ENCODE results near the gene PLEKHD1.

The PLEKHD1 gene

DNA sequence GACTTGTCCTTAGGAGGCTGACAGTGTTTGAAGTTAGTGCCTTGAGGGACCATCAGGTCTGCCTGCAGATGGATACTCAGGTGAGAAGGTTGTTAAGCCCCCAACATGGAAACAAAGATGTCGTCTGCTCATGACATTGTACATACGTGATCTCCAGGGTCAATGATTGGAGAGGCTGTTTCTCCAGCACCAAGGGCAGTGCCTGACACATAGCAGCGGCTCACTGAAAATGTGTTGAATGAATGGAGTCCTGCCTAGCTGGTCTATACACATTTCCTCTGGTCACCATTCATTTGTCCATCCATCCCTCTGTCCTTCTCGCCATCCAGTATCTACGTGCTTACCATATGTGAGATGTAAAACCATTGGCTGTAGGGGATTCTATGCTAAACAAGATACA lies 83.0 kb downstream of the PLEKHD1 start:
- in situ Hi-C loops (cut with HindIII; ENCODE audit: low sequenced_read_pairs) = no loop called here
- H3K4me3 ChIP-seq (ENCODE audit: low read depth, low read length) = no peak overlapping the region
- no peak for DNase-seq (ENCODE audit: low read depth, low spot score)
- TF ChIP-seq, protein P1, sequence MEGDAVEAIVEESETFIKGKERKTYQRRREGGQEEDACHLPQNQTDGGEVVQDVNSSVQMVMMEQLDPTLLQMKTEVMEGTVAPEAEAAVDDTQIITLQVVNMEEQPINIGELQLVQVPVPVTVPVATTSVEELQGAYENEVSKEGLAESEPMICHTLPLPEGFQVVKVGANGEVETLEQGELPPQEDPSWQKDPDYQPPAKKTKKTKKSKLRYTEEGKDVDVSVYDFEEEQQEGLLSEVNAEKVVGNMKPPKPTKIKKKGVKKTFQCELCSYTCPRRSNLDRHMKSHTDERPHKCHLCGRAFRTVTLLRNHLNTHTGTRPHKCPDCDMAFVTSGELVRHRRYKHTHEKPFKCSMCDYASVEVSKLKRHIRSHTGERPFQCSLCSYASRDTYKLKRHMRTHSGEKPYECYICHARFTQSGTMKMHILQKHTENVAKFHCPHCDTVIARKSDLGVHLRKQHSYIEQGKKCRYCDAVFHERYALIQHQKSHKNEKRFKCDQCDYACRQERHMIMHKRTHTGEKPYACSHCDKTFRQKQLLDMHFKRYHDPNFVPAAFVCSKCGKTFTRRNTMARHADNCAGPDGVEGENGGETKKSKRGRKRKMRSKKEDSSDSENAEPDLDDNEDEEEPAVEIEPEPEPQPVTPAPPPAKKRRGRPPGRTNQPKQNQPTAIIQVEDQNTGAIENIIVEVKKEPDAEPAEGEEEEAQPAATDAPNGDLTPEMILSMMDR (IDR thresholded peaks at IDR 0.05; ENCODE audit: low read depth, low read length) = no peak

DNA sequence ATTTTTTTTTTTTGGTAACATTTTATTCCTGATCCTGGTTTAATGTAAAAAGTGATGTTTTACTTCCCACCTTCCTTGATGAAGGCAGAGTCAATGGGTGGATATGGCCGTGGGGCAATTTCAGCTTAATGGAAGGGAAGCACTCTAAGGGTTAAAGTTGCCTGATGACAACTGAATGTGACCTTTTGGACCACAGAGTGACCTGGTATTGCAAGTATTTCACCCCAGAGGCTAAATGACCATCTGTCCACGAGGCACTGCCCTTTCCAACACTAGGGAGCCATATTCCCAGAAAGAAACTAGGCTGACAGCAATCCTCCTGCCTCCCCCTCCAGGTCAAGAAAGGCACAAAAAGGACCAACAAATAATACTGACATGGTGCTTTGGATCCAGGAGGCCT lies 85.3 kb downstream of the PLEKHD1 start:
- TF ChIP-seq, protein P1 (IDR thresholded peaks at IDR 0.05; ENCODE audit: low read depth, low read length) = no peak
- no peak overlapping the region for H3K4me3 ChIP-seq (ENCODE audit: low read depth, low read length)
- DNase-seq (ENCODE audit: low read depth, low spot score) = no peak
- in situ Hi-C loops (cut with HindIII; ENCODE audit: low sequenced_read_pairs) = no loop called here

DNA sequence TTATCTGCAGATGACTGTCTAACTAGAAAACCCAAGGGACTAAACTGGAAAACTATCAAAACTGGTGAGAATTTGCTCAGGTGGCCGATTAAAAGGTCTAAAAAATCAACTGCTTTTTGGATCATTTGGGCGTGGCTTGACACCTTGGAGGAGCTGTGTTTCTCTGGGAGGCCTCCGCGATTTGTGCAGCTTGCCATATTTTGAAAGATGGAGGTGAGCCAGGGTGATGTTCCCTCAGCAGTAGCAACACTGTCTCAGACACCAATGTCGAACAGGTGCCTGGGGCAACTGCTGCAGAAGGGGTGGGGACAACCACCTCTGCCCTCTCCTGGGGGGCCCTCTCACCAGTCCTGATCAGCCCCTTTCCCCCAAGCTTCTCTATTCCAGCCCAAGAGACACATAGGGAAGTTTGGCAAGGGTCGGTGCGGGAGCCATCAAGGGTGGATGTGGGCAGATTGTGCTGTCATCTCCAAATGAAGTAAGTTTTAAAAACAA lies 86.4 kb downstream of the PLEKHD1 start:
- TF ChIP-seq, protein P1 (IDR thresholded peaks at IDR 0.05; ENCODE audit: low read depth, low read length) = no peak
- no peak for DNase-seq (ENCODE audit: low read depth, low spot score)
- H3K4me3 ChIP-seq (ENCODE audit: low read depth, low read length) = no peak overlapping the region
- in situ Hi-C loops (cut with HindIII; ENCODE audit: low sequenced_read_pairs) = no loop called here

DNA sequence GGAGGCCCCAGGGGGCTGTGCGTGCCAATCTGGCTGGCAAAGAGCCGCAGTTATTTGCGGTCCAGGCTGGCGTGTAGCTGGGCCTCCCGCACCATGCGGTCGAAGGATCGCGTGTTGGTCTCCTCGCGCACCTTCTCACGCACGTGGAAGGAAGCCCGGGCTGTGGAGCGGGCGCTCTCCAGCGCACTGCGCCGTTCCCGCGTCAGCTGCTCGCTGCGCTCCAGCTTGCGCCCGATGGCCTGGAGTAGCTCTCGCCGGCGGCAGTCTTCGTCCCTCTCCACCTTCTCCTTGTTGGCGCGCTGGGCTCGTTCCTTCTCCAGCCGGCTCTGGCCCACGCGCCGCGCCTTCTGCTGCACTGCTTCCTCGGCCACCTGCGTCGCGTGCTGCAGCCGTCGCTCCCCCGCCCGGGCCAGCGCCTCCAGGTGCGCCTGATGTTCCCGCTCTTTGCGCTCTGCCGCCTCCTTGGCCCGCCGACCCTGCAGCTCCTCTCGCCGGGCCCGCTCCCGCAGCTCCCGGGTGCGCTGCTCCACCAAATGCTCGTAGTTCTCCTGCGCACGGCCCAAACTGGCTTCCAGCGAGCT lies 87.0 kb downstream of the PLEKHD1 start:
- no peak for DNase-seq (ENCODE audit: low read depth, low spot score)

DNA sequence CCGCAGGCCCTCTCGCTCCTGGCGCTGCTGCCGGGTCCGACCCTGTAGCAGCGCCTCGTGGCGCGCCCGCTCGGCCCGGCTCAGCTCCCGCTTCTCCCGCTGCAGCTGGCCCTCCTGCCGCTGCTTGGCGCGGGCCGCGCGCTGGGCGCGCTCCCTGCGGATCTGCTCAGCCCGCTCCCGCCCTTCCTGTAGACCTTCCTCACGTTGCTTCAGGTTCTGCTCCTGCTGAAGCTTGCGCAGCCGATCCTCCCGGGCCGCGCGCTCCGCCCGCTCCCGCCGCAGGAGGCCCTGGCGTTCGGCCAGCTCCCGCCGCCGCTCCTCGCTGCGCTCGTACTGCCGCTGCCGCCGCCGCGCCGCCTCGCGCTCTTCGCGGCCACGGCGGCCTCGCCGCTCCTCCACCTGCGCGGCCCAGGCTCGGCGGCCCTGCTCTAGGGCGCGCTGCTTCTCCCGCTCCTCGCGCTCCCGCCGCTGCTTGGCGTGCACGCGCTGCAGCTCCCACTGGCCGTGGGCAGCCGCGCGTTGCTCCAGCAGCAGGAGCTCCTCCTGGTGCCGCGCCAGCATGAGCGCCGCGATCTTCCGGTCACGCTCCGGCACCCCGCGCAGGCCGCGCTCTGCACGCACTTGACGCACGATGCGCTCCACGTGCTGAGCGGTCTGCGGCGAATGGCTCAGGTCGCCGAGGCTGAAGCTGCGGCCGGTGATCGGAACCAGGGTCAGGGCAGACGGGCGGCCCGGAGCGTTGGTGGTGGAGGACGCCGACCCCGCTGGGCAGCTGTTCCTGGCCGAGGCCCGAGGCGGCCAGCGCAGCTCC lies 87.7 kb downstream of the PLEKHD1 start:
- in situ Hi-C loops (cut with HindIII; ENCODE audit: low sequenced_read_pairs) = no loop called here
- TF ChIP-seq, protein P1 (IDR thresholded peaks at IDR 0.05; ENCODE audit: low read depth, low read length) = no peak
- H3K4me3 ChIP-seq (ENCODE audit: low read depth, low read length) = no peak overlapping the region
- DNase-seq (ENCODE audit: low read depth, low spot score) = no peak

More for the DNA sequence above, 87.0 kb downstream of the PLEKHD1 start:
- H3K4me3 ChIP-seq (ENCODE audit: low read depth, low read length) = no peak overlapping the region
- TF ChIP-seq, protein P1 (IDR thresholded peaks at IDR 0.05; ENCODE audit: low read depth, low read length) = no peak
- in situ Hi-C loops (cut with HindIII; ENCODE audit: low sequenced_read_pairs) = no loop called here

DNA sequence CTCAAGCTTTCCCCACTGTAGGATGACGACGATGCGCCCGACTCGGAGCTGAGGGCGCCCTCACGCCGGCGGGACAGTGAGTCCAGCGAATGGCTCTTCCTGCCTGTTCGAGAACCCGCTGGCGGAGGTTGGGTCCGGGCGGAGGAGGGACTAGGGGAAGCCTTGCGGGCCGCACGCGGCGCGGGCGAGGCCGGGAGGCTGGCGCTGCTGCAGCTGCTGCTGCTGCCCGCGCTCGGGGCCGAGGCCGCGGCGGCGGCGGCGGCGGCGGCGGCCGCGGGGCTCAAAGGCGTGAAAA lies 88.3 kb downstream of the PLEKHD1 start:
- TF ChIP-seq, protein P1 (IDR thresholded peaks at IDR 0.05; ENCODE audit: low read depth, low read length) = no peak
- in situ Hi-C loops (cut with HindIII; ENCODE audit: low sequenced_read_pairs) = no loop called here
- H3K4me3 ChIP-seq (ENCODE audit: low read depth, low read length) = no peak overlapping the region
- DNase-seq (ENCODE audit: low read depth, low spot score) = no peak
